Psoas muscle (tissue), 8 donors: ENCODE measurements around the gene FNDC11. TPM values are rescaled to one million over a fixed set of nuclear protein-coding genes. Genes with fewer than 3 reads are reported as not detected.

Source experiments
- ATAC-seq, 4 donors: fragments of 200-7000 bp; cut with Tn5 transposase; one replicate each; pipeline ENCODE4 v1.9.1; 2020; ENCODE audit warnings: moderate library complexity in 3 of 4, mild to moderate bottlenecking in 2 of 4
- DNase-seq, 2 donors: peaks; one replicate each; pipeline ENCODE4 v3.0.0-alpha.2; 2020
- H3K27ac ChIP-seq: fragments of 200-600 bp; one replicate; pipeline ENCODE4 v1.8.0; 2022
- H3K27me3 ChIP-seq, 3 donors: fragments of 200-600 bp in 1 of 3; one replicate each; pipeline versions ENCODE4 v1.6.1 to v1.8.0; 2013 to 2022; ENCODE audit warnings: low read length in 2 of 3, mild to moderate bottlenecking in 2 of 3, moderate library complexity in 1 of 3; ENCODE audit not compliant: insufficient read depth in 3 of 3
- H3K36me3 ChIP-seq, 2 donors: fragments of 200-600 bp in 1 of 2; one replicate each; pipeline versions ENCODE4 v1.6.1 to v1.8.0; 2013 to 2022; ENCODE audit warnings: low read depth in 1 of 2, mild to moderate bottlenecking in 1 of 2, moderate library complexity in 1 of 2; ENCODE audit not compliant: insufficient read depth in 1 of 2
- H3K4me1 ChIP-seq: fragments of 200-600 bp; one replicate; pipeline ENCODE4 v1.8.0; 2022
- H3K4me3 ChIP-seq: fragments of 200-600 bp; one replicate; pipeline ENCODE4 v1.8.0; 2022; ENCODE audit warnings: mild to moderate bottlenecking
- H3K9me3 ChIP-seq: fragments of 200-600 bp; one replicate; pipeline ENCODE4 v1.8.0; 2022
- CTCF ChIP-seq: fragments of 200-600 bp; IDR thresholded peaks from one replicate; pipeline ENCODE4 v1.8.0; 2022; ENCODE audit warnings: antibody characterized with exemption
- WGBS, 3 donors: extraction: QIAGEN DNeasy Blood & Tissue Kit; methylation state at CpG; one replicate each; pipeline versions ENCODE4 v1.1.6 to v1.1.7; 2013; 5-methylcytosine and 5-hydroxymethylcytosine counted together
- intact Hi-C, 2 donors: fragments of 100-400 bp; cut with DNase I; formaldehyde crosslinking; loops; one replicate each; pipeline versions ENCODE4 v1.11.0 to v1.14.2; 2022
- polyA plus RNA-seq, 3 donors: library from polyadenylated mRNA; stranded (reverse); fragments of 200-250 nt; gene quantifications; one replicate each; pipeline ENCODE4 v1.2.3, GENCODE V29; 2013
- total RNA-seq, 4 donors: library from RNA; stranded (reverse); fragmentation: NEBNext Ultra II Directional in 2 of 4; extraction: Animal tissue kit (Norgen Biotek cat#: 25700) in 2 of 4; gene quantifications; one replicate each; pipeline versions ENCODE4 v1.2.1 to v1.2.4, GENCODE V29; 2021 to 2023
- donor health status: healthy with polysubstance abuse.
- donor health status: DM: no; HTN: no; CAD: no; lungs with moderate emphysema.
- donor health status: Bipolar disorder and iron deficiency.
- donor health status: healthy.
- donor health status: DM: yes; HTN: yes; CAD: no.
- donor health status: DM: no; HTN: no; CAD: no.
- donor health status: DM: no; HTN: no; CAD: no.
- donor health status: DM: yes; HTN: yes; CAD: no.

Gene FNDC11
- total and polyA plus RNA-seq, 7 donors = 0.07 to 0.14 (median 0.08) TPM; not detected in 4

- Histone ChIP-seq H3K9me3 (no peaks in the 10 kb centered on the region), H3K4me1 (no peaks in the 10 kb centered on the region), H3K36me3 (no peaks in the 10 kb centered on the region), H3K4me3 (no peak overlapping the region), H3K27me3 (peaks cover 0 to 55% (median 21%) of the 10 kb centered on the region in 3 donors), H3K27ac (no peak overlapping the region)
- intact Hi-C loops = no loop called here
- DNase-seq (peak in 1 of 2 donors; percentile 10), ATAC-seq (no peak)
- TF ChIP-seq CTCF = no peak
- WGBS, 3 donors = 66 to 81% (median 69%) methylated on average over 27 of the region's 27 CpGs
These were observed 22.1 kb upstream of the FNDC11 start for GRCh38 chr20:63531686-63532448.

GRCh38 chr20:63532449-63532971, 21.4 kb upstream of the FNDC11 start:
- peaks cover 0 to 62% (median 21%) of the 10 kb centered on the region in 3 donors for H3K27me3 ChIP-seq
- H3K4me1 ChIP-seq = no peaks in the 10 kb centered on the region
- no peaks in the 10 kb centered on the region for H3K9me3 ChIP-seq
- DNase-seq (peak in 1 of 2 donors; percentile 52), ATAC-seq (no peak)
- intact Hi-C loops = no loop called here
- WGBS, 3 donors = 53 to 66% (median 57%) methylated on average over 22 to 24 of the region's 24 CpGs
- H3K27ac ChIP-seq = no peak overlapping the region
- TF ChIP-seq CTCF = no peak
- no peak overlapping the region for H3K4me3 ChIP-seq
- no peaks in the 10 kb centered on the region for H3K36me3 ChIP-seq

- TF ChIP-seq CTCF = no peak
- Histone ChIP-seq H3K36me3 (no peaks in the 10 kb centered on the region), H3K27ac (no peak overlapping the region), H3K4me1 (no peaks in the 10 kb centered on the region), H3K4me3 (no peak overlapping the region), H3K9me3 (no peaks in the 10 kb centered on the region), H3K27me3 (peaks cover 0 to 63% (median 21%) of the 10 kb centered on the region in 3 donors)
- intact Hi-C loops = no loop called here
- ATAC-seq (no peak), DNase-seq (peak in 1 of 2 donors; percentile 23)
- 67 to 76% (median 73%) methylated on average over 14 of the region's 14 CpGs for WGBS, 3 donors
These were observed 20.6 kb upstream of the FNDC11 start for GRCh38 chr20:63533388-63533787.

- no peaks in the 10 kb centered on the region for H3K4me1 ChIP-seq
- DNase-seq = peak; percentile 17 to 57
- 51 to 63% (median 57%) methylated on average over 18 to 28 of the region's 28 CpGs for WGBS, 3 donors
- H3K4me3 ChIP-seq = no peak overlapping the region
- H3K27me3 ChIP-seq = peaks cover 0 to 63% (median 19%) of the 10 kb centered on the region in 3 donors
- ATAC-seq = no peak
- H3K27ac ChIP-seq = no peak overlapping the region
- no peaks in the 10 kb centered on the region for H3K9me3 ChIP-seq
- H3K36me3 ChIP-seq = no peaks in the 10 kb centered on the region
- intact Hi-C loops = no loop called here
- TF ChIP-seq CTCF = no peak
These were observed 20.0 kb upstream of the FNDC11 start for GRCh38 chr20:63533871-63534393.
